Body of pancreas (tissue), 4 donors: ENCODE results near the gene RBMS1.

Source experiments
- CTCF ChIP-seq, 7 experiments: fragments of 450-650 bp in 4 of 7; fragments of 200-600 bp in 3 of 7; sonication (generic) in 3 of 7; IDR thresholded peaks; one replicate each; pipeline ENCODE4 v1.5.1; 2016 to 2019; ENCODE audit warnings: antibody characterized with exemption in 7 of 7
- POLR2A ChIP-seq, 3 donors: fragments of 450-650 bp; IDR thresholded peaks; one replicate each; pipeline ENCODE4 v1.6.1; 2016; ENCODE audit warnings: antibody characterized with exemption in 3 of 3, mild to moderate bottlenecking in 2 of 3

- TF ChIP-seq CTCF (IDR thresholded peaks at IDR 0.05) = no peak
- TF ChIP-seq POLR2A (IDR thresholded peaks at IDR 0.05) = no peak
These were observed 44.5 kb upstream of the RBMS1 start for GRCh38 chr2:160538115-160538514.
